Activated naive CD4-positive, alpha-beta T cell treated with anti-CD3 and anti-CD28 coated beads, Interleukin-2, amount 10 ng/mL, durations not matched to agents 7 days and 5 days (primary cell): ENCODE measurements around the gene RNASE13.

ENCODE experiments used
- CTCF ChIA-PET: fragments of 350-600 bp; sonication (Branson Sonifier 250); formaldehyde crosslinking; loops from one replicate; lab custom pipeline; 2021; ENCODE audit warnings: antibody characterized with exemption; lab: Charles Lee
- DNase-seq: peaks from one replicate; pipeline ENCODE4 v3.0.0-alpha.2; 2020
- H3K27ac Mint-ChIP-seq: one replicate; pipeline ENCODE4 v1.8.0; 2021; ENCODE audit warnings: mild to moderate bottlenecking, moderate library complexity, mixed read lengths
- H3K27me3 Mint-ChIP-seq: one replicate; pipeline ENCODE4 v1.8.0; 2021; ENCODE audit warnings: mild to moderate bottlenecking, mixed read lengths
- H3K36me3 Mint-ChIP-seq: one replicate; pipeline ENCODE4 v1.8.0; 2021; ENCODE audit warnings: mixed read lengths
- H3K4me1 Mint-ChIP-seq: one replicate; pipeline ENCODE4 v1.8.0; 2021; ENCODE audit warnings: mixed read lengths
- H3K4me3 Mint-ChIP-seq: one replicate; pipeline ENCODE4 v1.8.0; 2021; ENCODE audit warnings: mild to moderate bottlenecking, moderate library complexity, mixed read lengths
- H3K9me3 Mint-ChIP-seq: one replicate; pipeline ENCODE4 v1.8.0; 2021; ENCODE audit warnings: mixed read lengths

The RNASE13 gene

GRCh38 chr14:21071225-21072030 lies 36.8 kb upstream of the RNASE13 start:
- peaks cover 93% of the 10 kb centered on the region for H3K27me3 Mint-ChIP-seq
- no peak overlapping the region for H3K27ac Mint-ChIP-seq
- CTCF ChIA-PET, result interaction anchor here (0.8 to 3.6 kb wide), 9 partner anchors 9 to 56 kb away, joined by 4 to 36 read pairs (median 7); no protein-coding TSS in a partner anchor
- H3K4me1 Mint-ChIP-seq, result peaks cover 34% of the 10 kb centered on the region
- peak overlapping the region; percentile 42 for H3K4me3 Mint-ChIP-seq
- no peaks in the 10 kb centered on the region for H3K36me3 Mint-ChIP-seq
- DNase-seq, result peak; percentile 62
- H3K9me3 Mint-ChIP-seq, result no peaks in the 10 kb centered on the region

DNA sequence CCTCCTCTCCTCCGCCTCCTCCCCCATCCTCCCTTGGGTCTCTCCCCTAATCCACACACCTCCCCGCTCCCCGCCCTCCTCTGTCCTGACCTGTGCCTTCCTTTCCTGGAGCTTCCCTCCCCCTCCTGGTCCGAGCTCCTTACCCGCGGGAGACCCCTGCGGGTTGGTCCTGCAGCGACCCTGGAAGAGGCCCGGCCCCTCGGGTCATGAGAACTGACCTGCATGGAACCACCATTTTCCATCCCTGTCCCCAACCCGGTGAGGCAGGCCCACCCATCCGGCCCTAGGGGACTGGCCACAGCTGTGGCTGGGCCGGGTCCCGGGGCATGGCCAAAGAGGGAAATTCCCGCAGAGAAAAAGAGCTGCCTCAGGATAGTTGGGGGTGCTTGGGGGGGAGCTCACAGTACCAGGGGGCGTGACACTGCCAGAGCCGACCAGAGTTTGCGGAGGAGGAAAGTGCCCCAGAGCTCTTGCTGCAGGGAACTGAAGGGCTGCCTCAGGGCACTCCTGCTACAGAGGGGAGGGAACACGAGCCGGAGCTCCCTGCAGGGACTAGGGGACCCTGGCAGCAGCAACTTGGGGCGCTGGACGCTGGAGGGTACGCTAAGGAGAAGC lies 36.1 kb upstream of the RNASE13 start:
- H3K27ac Mint-ChIP-seq, result no peak overlapping the region
- H3K4me3 Mint-ChIP-seq, result peak overlapping the region; percentile 42
- no peaks in the 10 kb centered on the region for H3K9me3 Mint-ChIP-seq
- no peak for DNase-seq
- H3K27me3 Mint-ChIP-seq, result peaks cover 94% of the 10 kb centered on the region
- CTCF ChIA-PET, result interaction anchor here (0.8 to 3.6 kb wide), 9 partner anchors 9 to 56 kb away, joined by 4 to 36 read pairs (median 7); no protein-coding TSS in a partner anchor
- peaks cover 34% of the 10 kb centered on the region for H3K4me1 Mint-ChIP-seq
- no peaks in the 10 kb centered on the region for H3K36me3 Mint-ChIP-seq

DNA sequence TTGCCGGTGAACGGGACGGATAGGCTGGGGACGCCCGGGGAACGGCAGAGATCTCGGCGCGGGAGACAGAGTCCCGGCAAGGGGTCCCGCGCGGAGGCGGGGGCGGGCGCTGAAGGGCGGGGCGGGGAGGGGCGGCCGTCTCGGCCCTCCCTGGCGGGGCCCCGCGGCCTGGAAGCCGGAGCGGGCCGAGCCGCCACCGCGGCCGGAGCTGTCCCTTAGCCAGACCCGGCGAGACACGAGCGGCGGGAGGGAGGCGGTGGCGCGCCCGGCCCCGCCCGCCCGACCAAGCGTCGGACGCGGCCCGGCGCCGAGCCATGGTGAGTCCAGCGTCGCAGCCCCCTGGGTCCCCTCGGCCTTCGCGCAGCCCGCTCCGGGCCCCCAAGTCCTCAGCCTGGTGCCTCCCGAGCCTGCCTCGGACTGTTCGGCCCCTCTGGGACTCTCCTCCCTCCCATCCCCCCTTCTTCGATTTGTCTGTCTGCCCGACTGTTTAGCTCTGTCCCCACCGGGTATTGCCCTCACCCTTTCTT lies 35.5 kb upstream of the RNASE13 start, which contains the start of gene ARHGEF40:
ARHGEF40 (plus strand) TSS at position 222 of the 527 bp plus-strand sequence; CDS start at position 315, 93 bp downstream.
- H3K27ac Mint-ChIP-seq, result no peak within 1 kb of the TSS
- DNase-seq, result peak; percentile 38

GRCh38 chr14:21069388-21070082 lies 34.9 kb upstream of the RNASE13 start:
- Mint-ChIP-seq H3K36me3 (no peaks in the 10 kb centered on the region), H3K4me3 (peak overlapping the region; percentile 52), H3K9me3 (no peaks in the 10 kb centered on the region), H3K27ac (no peak overlapping the region), H3K4me1 (peaks cover 34% of the 10 kb centered on the region), H3K27me3 (peaks cover 96% of the 10 kb centered on the region)
- CTCF ChIA-PET, result interaction anchor here (1.2 to 4.4 kb wide), 12 partner anchors 10 to 57 kb away, joined by 3 to 72 read pairs (median 22); no protein-coding TSS in a partner anchor
- DNase-seq, result no peak

More for the DNA sequence above, 35.5 kb upstream of the RNASE13 start, which contains the start of gene ARHGEF40:
- no peaks in the 10 kb centered on the region for H3K9me3 Mint-ChIP-seq
- H3K27me3 Mint-ChIP-seq, result peaks cover 97% of the 10 kb centered on the region
- H3K4me1 Mint-ChIP-seq, result peaks cover 34% of the 10 kb centered on the region
- CTCF ChIA-PET, result interaction anchor here (0.8 to 3.6 kb wide), 6 partner anchors 14 to 55 kb away, joined by 4 to 36 read pairs (median 21); no protein-coding TSS in a partner anchor
- H3K4me3 Mint-ChIP-seq, result peak within 1 kb of the TSS; percentile 52
- no peaks in the 10 kb centered on the region for H3K36me3 Mint-ChIP-seq

DNA sequence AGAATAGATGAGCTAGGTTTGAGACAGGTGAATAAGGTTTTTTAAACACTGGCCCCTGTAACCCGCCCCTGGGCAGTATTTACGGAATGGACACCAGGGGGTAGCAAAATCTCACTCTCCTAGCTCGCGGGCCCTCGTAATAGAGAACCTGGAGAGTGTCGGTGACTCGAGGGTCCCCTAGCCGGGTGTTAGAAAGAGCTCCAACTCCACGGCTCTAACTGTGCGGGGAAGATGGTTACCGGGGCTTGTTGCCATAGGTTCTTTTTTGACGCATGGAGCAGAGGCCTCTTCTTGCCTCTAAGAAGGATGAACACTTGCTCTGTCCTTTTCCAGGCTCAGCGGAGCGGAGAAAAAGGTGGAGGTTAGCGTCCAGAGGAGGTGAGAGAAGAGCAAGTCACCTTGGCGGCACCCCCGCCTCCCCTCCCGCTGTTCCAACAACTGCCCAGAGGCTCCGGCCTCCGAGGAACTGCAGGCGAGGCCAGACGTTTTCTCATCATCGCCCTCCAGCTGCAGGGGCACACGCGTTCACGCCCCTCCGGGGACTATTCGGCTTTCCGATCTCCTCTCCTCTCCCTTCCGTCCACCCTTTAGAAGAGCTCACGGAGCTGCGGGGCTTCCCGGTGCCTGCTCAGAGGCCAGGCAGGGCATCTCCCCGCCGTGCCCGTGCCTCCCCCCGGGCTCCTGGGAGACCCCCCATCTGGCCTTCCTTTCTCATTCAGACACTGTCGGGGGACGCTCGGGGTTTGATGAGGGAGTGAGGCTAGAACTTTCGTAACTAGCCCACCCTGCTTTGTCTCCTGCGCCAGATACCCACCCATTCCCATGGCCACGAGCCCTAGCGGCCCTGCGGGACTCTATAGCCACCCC lies 34.1 kb upstream of the RNASE13 start:
- Mint-ChIP-seq H3K27ac (no peak overlapping the region), H3K4me1 (peaks cover 34% of the 10 kb centered on the region), H3K36me3 (no peaks in the 10 kb centered on the region), H3K27me3 (peaks cover 90% of the 10 kb centered on the region), H3K9me3 (no peaks in the 10 kb centered on the region), H3K4me3 (peak overlapping the region; percentile 26)
- peak; percentile 58 for DNase-seq
- CTCF ChIA-PET, result interaction anchor here (0.7 to 4.4 kb wide), 14 partner anchors 11 to 81 kb away, joined by 3 to 72 read pairs (median 6); no protein-coding TSS in a partner anchor

- Mint-ChIP-seq H3K4me1 (peaks cover 33% of the 10 kb centered on the region), H3K27me3 (peaks cover 87% of the 10 kb centered on the region), H3K4me3 (no peak overlapping the region), H3K9me3 (no peaks in the 10 kb centered on the region), H3K27ac (no peak overlapping the region), H3K36me3 (no peaks in the 10 kb centered on the region)
- CTCF ChIA-PET, result interaction anchor here (0.6 to 4.4 kb wide), 11 partner anchors 9 to 148 kb away, joined by 3 to 72 read pairs (median 13); partner anchors contain the start of gene RNASE8
- no peak for DNase-seq
Measured at GRCh38 chr14:21066882-21067502, 32.4 kb upstream of the RNASE13 start.

- H3K9me3 Mint-ChIP-seq, result no peaks in the 10 kb centered on the region
- H3K36me3 Mint-ChIP-seq, result no peaks in the 10 kb centered on the region
- peaks cover 66% of the 10 kb centered on the region for H3K27me3 Mint-ChIP-seq
- no peak for DNase-seq
- no peak overlapping the region for H3K4me3 Mint-ChIP-seq
- H3K27ac Mint-ChIP-seq, result no peak overlapping the region
- H3K4me1 Mint-ChIP-seq, result peaks cover 2% of the 10 kb centered on the region
- CTCF ChIA-PET, result interaction anchor here (1.0 to 3.0 kb wide), 3 partner anchors 29 to 49 kb away, joined by 3 to 12 read pairs (median 5); no protein-coding TSS in a partner anchor
Measured at GRCh38 chr14:21063479-21063878, 28.9 kb upstream of the RNASE13 start.

DNA sequence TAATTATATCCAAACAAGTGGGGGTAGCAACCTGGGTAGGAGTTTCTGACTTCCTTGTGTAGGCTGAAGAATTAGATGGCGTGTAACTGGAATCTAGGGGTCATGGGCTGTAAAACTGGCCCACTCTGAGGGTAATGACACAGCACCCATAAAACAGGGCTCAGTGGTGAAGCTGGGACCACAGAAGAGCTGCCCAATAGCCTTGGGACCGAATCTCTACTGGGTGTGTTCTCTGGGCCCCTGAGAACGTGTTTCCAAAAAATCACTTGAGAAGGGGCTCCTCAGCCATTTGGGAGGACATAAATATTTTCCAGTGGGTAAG lies 26.7 kb upstream of the RNASE13 start:
- no peak overlapping the region for H3K27ac Mint-ChIP-seq
- H3K9me3 Mint-ChIP-seq, result no peaks in the 10 kb centered on the region
- no peak for DNase-seq
- H3K36me3 Mint-ChIP-seq, result no peaks in the 10 kb centered on the region
- H3K27me3 Mint-ChIP-seq, result peaks cover 53% of the 10 kb centered on the region
- no peaks in the 10 kb centered on the region for H3K4me1 Mint-ChIP-seq
- CTCF ChIA-PET, result interaction anchor here (1.4 to 3.0 kb wide), 3 partner anchors 31 to 46 kb away, joined by 3 to 12 read pairs (median 5); no protein-coding TSS in a partner anchor
- no peak overlapping the region for H3K4me3 Mint-ChIP-seq

DNA sequence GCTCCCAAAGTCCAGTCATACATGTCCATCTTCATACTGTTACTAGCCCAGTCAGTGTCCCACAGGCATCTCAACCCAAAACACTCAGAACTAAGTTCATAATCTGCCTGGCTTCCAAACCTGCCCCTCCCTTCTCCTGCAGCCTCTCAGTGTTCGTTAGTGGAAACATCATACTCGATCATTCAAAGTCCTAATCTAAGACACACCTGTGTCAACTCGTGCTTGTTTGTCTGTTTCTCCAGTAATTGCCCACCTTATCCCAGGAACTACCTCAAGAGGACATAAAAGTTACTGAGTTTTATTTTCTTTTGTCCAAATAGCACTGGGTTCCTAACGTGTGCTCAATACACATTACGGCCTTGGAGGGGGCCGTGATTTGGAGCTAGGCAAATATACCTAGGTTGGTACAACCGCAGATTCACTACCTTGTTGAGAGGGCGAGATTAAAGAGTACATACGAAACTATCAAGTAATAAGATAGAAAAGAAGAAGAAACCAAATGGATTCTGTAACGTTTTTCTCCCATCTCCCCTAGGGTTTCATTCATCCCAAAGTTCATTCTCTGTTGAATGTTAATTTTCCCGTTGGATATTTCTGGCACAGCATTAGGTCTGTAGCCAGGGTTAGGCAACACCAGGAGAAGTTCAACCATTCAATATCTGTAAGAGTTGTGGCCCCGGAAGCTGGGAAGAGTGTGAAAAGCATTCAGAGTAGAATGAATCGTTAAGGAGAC lies 26.2 kb upstream of the RNASE13 start:
- Mint-ChIP-seq H3K36me3 (no peaks in the 10 kb centered on the region), H3K4me3 (no peak overlapping the region), H3K9me3 (no peaks in the 10 kb centered on the region), H3K27me3 (peaks cover 50% of the 10 kb centered on the region), H3K4me1 (no peaks in the 10 kb centered on the region), H3K27ac (no peak overlapping the region)
- CTCF ChIA-PET, result interaction anchor here (1.4 to 3.0 kb wide), 3 partner anchors 32 to 46 kb away, joined by 3 to 12 read pairs (median 5); no protein-coding TSS in a partner anchor
- no peak for DNase-seq

DNA sequence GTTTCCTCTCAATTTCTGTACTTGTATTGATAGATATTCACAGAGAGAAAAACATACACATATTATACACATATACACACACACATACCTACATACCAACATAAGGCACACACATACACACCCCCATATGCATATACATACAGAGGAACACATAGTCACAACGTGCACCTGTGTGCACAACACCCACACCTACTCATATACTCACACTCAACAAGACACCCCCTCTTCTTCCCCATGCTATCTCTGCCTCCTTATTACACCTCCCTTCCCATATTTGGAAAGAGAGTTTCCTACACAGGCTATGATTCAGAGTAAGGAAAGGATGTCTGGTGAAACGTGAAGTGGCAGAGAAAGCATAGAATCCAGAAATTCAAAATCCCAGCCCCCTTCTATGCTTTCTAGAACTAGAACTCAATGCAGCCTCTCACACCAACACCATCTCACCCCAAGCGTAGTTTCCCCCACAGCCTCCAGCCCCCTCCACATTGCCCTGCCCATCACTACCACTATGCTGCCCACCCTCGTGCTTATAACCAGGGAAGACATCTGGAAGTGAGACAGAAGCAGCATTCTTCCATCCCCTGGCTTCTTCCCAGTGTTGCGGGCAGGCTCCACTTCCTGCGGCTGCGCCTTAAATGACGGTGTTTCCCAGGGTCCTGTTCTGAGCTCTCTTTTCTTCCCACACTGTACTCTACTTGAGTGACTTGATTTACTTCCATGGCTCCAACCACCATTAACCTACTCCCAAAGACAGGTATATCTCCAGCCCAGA lies 25.4 kb upstream of the RNASE13 start:
- Mint-ChIP-seq H3K27ac (no peak overlapping the region), H3K9me3 (no peaks in the 10 kb centered on the region), H3K36me3 (no peaks in the 10 kb centered on the region), H3K4me1 (no peaks in the 10 kb centered on the region), H3K27me3 (peaks cover 44% of the 10 kb centered on the region), H3K4me3 (no peak overlapping the region)
- CTCF ChIA-PET, result no interaction called here
- DNase-seq, result no peak

DNA sequence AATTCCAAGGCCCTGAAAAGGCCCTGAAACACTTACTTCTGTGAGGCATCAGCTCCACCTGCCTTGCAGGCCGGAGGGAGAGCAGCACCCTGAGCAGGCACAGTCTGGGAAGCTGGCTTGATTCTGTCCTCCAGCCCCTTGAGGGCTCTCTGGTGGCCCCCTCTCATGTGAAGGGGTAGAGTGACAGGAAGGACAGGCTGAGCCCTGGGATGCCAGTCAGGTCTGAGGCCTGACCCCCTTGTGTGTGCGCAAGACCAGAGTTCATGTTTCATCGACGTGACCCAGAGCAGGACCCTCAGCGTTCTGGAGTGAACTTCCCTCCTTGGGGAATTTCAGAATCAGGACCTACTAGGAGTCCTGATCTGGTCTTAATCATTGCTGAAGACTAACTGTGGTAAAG lies 24.3 kb upstream of the RNASE13 start:
- CTCF ChIA-PET, result interaction anchor here (0.6 to 0.7 kb wide), 2 partner anchors 31 to 34 kb away, joined by 3 read pairs; no protein-coding TSS in a partner anchor
- Mint-ChIP-seq H3K27ac (no peak overlapping the region), H3K4me3 (no peak overlapping the region), H3K36me3 (no peaks in the 10 kb centered on the region), H3K4me1 (no peaks in the 10 kb centered on the region), H3K27me3 (peaks cover 40% of the 10 kb centered on the region), H3K9me3 (no peaks in the 10 kb centered on the region)
- DNase-seq, result no peak
